ENCODE results near the gene SDF2L1. TPM values are rescaled to one million over a fixed set of nuclear protein-coding genes. Genes with fewer than 3 reads are reported as not detected.

SDF2L1 gene
- total and polyA plus RNA-seq, 2 of the 13 experiments (the other 11 are each of a cell fraction or from before 2014, with no cell fraction given), result 18.0 to 57.4 TPM

DNA sequence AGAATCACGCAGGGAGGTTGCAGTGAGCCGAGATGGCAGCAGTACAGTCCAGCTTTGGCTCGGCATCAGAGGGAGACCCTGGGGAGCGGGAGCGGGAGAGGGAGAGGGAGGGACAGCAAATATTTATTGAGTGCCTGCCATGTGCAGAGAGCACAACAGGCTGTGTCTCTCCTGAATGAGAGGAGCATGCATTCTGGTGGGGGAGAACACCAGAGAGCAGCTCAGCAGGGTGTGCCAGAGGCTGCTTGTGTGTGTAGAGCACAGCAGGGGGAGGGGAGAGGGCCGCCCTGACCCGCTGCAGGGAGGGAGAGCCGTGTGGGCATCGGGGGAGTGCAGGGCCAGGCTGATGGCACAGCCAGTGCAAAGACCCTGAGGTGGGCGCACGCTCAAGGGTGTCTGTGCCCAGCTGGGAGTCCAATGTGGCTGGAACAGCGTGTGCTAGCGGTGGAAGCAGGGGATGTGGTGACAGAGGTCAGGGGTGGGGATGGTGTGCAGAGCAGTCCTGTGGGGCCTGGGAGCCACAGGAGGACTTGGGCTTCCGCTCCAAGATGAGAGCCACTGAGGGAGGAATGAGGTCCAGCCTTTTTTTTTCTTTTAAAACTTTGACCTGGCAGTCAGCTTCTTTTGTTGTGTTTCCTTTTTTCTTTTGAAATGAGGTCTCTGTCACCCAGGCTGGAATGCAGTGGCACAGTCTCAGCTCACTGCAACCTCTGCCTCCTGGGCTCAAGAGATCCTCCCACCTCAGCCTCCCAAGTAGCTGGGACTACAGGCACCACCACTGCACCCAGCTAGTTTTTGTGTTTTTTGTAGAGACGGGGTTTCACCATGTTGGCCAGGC is 35.7 kb downstream of the SDF2L1 start (continued):
- TF ChIP-seq RXRB (CRISPR knock-in tag; IDR thresholded peaks at IDR 0.05; ENCODE audit: borderline replicate concordance), result peak; percentile 55; the same call in 1 of the 2 replicates
- 0 out of 2 replicates have a peak, but pooled peaks have one; percentile 39 for TF ChIP-seq MXD4 (CRISPR knock-in tag; IDR thresholded peaks at IDR 0.05)
- peak; percentile 78 for TF ChIP-seq ZNF574 (CRISPR knock-in tag; IDR thresholded peaks at IDR 0.05)
- TF ChIP-seq, protein P1, sequence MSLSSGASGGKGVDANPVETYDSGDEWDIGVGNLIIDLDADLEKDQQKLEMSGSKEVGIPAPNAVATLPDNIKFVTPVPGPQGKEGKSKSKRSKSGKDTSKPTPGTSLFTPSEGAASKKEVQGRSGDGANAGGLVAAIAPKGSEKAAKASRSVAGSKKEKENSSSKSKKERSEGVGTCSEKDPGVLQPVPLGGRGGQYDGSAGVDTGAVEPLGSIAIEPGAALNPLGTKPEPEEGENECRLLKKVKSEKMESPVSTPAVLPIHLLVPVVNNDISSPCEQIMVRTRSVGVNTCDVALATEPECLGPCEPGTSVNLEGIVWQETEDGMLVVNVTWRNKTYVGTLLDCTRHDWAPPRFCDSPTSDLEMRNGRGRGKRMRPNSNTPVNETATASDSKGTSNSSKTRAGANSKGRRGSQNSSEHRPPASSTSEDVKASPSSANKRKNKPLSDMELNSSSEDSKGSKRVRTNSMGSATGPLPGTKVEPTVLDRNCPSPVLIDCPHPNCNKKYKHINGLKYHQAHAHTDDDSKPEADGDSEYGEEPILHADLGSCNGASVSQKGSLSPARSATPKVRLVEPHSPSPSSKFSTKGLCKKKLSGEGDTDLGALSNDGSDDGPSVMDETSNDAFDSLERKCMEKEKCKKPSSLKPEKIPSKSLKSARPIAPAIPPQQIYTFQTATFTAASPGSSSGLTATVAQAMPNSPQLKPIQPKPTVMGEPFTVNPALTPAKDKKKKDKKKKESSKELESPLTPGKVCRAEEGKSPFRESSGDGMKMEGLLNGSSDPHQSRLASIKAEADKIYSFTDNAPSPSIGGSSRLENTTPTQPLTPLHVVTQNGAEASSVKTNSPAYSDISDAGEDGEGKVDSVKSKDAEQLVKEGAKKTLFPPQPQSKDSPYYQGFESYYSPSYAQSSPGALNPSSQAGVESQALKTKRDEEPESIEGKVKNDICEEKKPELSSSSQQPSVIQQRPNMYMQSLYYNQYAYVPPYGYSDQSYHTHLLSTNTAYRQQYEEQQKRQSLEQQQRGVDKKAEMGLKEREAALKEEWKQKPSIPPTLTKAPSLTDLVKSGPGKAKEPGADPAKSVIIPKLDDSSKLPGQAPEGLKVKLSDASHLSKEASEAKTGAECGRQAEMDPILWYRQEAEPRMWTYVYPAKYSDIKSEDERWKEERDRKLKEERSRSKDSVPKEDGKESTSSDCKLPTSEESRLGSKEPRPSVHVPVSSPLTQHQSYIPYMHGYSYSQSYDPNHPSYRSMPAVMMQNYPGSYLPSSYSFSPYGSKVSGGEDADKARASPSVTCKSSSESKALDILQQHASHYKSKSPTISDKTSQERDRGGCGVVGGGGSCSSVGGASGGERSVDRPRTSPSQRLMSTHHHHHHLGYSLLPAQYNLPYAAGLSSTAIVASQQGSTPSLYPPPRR (CRISPR knock-in tag; IDR thresholded peaks at IDR 0.05; ENCODE audit: borderline replicate concordance), result peak; percentile 60; the same call in 1 of the 2 replicates
- TF ChIP-seq ZKSCAN8 (CRISPR knock-in tag; IDR thresholded peaks at IDR 0.05; ENCODE audit: borderline replicate concordance), result no peak
- no peak for TF ChIP-seq MAZ (IDR thresholded peaks at IDR 0.05; ENCODE audit: borderline replicate concordance, low read depth, low read length)
- TF ChIP-seq MAZ (CRISPR knock-in tag; IDR thresholded peaks at IDR 0.05; ENCODE audit: low read depth), result peak; percentile 30; the same call in 1 of the 2 replicates
- TF ChIP-seq HDAC1 (CRISPR knock-in tag; IDR thresholded peaks at IDR 0.05), result peak; percentile 76
- TF ChIP-seq, protein P2, sequence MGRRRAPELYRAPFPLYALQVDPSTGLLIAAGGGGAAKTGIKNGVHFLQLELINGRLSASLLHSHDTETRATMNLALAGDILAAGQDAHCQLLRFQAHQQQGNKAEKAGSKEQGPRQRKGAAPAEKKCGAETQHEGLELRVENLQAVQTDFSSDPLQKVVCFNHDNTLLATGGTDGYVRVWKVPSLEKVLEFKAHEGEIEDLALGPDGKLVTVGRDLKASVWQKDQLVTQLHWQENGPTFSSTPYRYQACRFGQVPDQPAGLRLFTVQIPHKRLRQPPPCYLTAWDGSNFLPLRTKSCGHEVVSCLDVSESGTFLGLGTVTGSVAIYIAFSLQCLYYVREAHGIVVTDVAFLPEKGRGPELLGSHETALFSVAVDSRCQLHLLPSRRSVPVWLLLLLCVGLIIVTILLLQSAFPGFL (CRISPR knock-in tag; IDR thresholded peaks at IDR 0.05), result no peak
- peak; percentile 90 for TF ChIP-seq PRMT3 (CRISPR knock-in tag; IDR thresholded peaks at IDR 0.05; ENCODE audit: borderline replicate concordance, low read depth)
- peak; percentile 89; the same call in 1 of the 2 replicates for TF ChIP-seq MTA1 (CRISPR knock-in tag; IDR thresholded peaks at IDR 0.05; ENCODE audit: borderline replicate concordance)
- TF ChIP-seq SRSF4 (IDR thresholded peaks at IDR 0.05; ENCODE audit: low read depth, low read length, poor library complexity, severe bottlenecking), result no peak
- no peak for TF ChIP-seq TBP (CRISPR knock-in tag; IDR thresholded peaks at IDR 0.05)
- no peak for TF ChIP-seq HMG20A (CRISPR knock-in tag; IDR thresholded peaks at IDR 0.05; ENCODE audit: borderline replicate concordance)
- no peak for TF ChIP-seq ZSCAN21 (CRISPR knock-in tag; IDR thresholded peaks at IDR 0.05; ENCODE audit: borderline replicate concordance)
- no peak for TF ChIP-seq HMG20B (CRISPR knock-in tag; conservative IDR thresholded peaks at IDR 0.05)
